ENCODE results near the gene GDF10. TPM values are rescaled to one million over a fixed set of nuclear protein-coding genes. Genes with fewer than 3 reads are reported as not detected.

Gene GDF10
- total RNA-seq, 2 experiments from 2014 or later = 0.16 to 0.22 TPM

GRCh38 chr10:47320812-47321211, 20.8 kb downstream of the GDF10 start:
- H3K27ac Mint-ChIP-seq = no peak overlapping the region
- Histone ChIP-seq H3K4me1 (ENCODE audit: insufficient read depth, low read length) (no peaks in the 10 kb centered on the region), H3K4me3 (ENCODE audit: low read length) (no peak overlapping the region), H3K27me3 (ENCODE audit: control insufficient read depth in 1 of 2, insufficient read depth in 2 of 2, low read length in 2 of 2) (peaks cover 0 to 2% of the 10 kb centered on the region in 2 experiments), H3K27ac (ENCODE audit: low read depth in 1 of 2, low read length in 2 of 2) (no peak overlapping the region), H3K9me3 (ENCODE audit: control insufficient read depth in 1 of 2, insufficient read depth in 1 of 2, low read length in 2 of 2) (no peaks in the 10 kb centered on the region), H3K36me3 (ENCODE audit: insufficient read depth, low read length) (no peaks in the 10 kb centered on the region)
- ChIA-PET POLR2A (no interaction called here), CTCF (interaction anchor here (1.5 kb wide), 1 partner anchor 9 kb away, joined by 5 read pairs; no protein-coding TSS in a partner anchor)
- H3K4me3 Mint-ChIP-seq = no peak overlapping the region
- peaks cover 3% of the 10 kb centered on the region for H3K27me3 Mint-ChIP-seq
- no peaks in the 10 kb centered on the region for H3K4me1 Mint-ChIP-seq (ENCODE audit: low read depth)
- intact Hi-C loops (cut with DNase I, micrococcal nuclease) = no loop called here
- DNase-seq (no peak), ATAC-seq (ENCODE audit: poor library complexity) (no peak)
- H3K36me3 Mint-ChIP-seq (ENCODE audit: low read depth) = no peaks in the 10 kb centered on the region
- no peaks in the 10 kb centered on the region for H3K9me3 Mint-ChIP-seq
- TF ChIP-seq, protein P1, sequence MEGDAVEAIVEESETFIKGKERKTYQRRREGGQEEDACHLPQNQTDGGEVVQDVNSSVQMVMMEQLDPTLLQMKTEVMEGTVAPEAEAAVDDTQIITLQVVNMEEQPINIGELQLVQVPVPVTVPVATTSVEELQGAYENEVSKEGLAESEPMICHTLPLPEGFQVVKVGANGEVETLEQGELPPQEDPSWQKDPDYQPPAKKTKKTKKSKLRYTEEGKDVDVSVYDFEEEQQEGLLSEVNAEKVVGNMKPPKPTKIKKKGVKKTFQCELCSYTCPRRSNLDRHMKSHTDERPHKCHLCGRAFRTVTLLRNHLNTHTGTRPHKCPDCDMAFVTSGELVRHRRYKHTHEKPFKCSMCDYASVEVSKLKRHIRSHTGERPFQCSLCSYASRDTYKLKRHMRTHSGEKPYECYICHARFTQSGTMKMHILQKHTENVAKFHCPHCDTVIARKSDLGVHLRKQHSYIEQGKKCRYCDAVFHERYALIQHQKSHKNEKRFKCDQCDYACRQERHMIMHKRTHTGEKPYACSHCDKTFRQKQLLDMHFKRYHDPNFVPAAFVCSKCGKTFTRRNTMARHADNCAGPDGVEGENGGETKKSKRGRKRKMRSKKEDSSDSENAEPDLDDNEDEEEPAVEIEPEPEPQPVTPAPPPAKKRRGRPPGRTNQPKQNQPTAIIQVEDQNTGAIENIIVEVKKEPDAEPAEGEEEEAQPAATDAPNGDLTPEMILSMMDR (IDR thresholded peaks at IDR 0.05) = no peak

DNA sequence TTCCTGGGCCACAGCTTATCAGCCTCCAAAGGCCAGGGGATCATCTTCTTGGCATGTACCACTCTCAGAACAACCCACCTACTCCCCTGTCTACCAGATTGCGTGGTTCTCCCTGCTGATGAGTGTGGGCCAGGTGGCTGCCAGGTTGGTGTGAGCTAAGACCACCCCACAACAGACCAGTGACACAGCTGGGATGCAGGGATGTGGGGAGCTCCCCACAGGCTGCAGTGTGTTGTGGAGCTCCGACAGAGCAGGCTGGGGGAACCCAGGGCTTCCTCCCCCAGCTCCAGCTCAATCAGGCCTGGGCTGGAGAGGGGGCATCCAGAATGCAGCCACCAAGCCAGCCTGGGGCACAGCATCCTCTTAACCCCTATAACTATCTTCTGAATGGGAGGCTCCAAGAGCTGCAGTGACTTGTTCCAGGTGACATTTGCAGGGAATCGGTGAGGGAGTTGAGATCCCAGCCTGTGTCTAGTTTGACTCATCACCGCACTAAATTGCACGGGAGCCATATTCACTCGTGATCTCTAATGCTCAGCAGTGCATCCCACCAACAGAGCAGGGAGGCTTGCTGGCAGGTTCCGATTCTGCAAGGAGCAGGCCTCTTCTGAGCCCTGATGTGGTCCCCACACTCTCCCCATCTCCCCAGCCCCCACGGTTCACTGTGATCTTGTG, 21.7 kb downstream of the GDF10 start:
- CTCF ChIA-PET = no interaction called here
- no peak overlapping the region for H3K27ac Mint-ChIP-seq

GRCh38 chr10:47322300-47323061, 22.5 kb downstream of the GDF10 start, which contains the start of gene GDF2:
Gene GDF2 (plus strand): TSS chr10:47322454. CDS start chr10:47322669, 215 bp downstream.
- Histone ChIP-seq H3K27me3 (ENCODE audit: control insufficient read depth in 1 of 2, insufficient read depth in 2 of 2, low read length in 2 of 2) (peaks cover 0 to 2% of the 10 kb centered on the region in 2 experiments), H3K4me3 (ENCODE audit: low read length) (no peak within 1 kb of the TSS), H3K4me1 (ENCODE audit: insufficient read depth, low read length) (no peaks in the 10 kb centered on the region), H3K27ac (ENCODE audit: low read depth in 1 of 2, low read length in 2 of 2) (no peak within 1 kb of the TSS), H3K36me3 (ENCODE audit: insufficient read depth, low read length) (no peaks in the 10 kb centered on the region), H3K9me3 (ENCODE audit: control insufficient read depth in 1 of 2, insufficient read depth in 1 of 2, low read length in 2 of 2) (no peaks in the 10 kb centered on the region)
- Mint-ChIP-seq H3K27ac (no peak within 1 kb of the TSS), H3K4me3 (no peak within 1 kb of the TSS), H3K36me3 (ENCODE audit: low read depth) (no peaks in the 10 kb centered on the region), H3K27me3 (peaks cover 3% of the 10 kb centered on the region), H3K9me3 (no peaks in the 10 kb centered on the region), H3K4me1 (ENCODE audit: low read depth) (no peaks in the 10 kb centered on the region)
- ChIA-PET CTCF (no interaction called here), POLR2A (no interaction called here)
- TF ChIP-seq, protein P1 (IDR thresholded peaks at IDR 0.05) = no peak
- intact Hi-C loops (cut with DNase I, micrococcal nuclease) = no loop called here
- no peak for DNase-seq
- ATAC-seq (ENCODE audit: poor library complexity) = no peak

More for the DNA sequence above, 21.7 kb downstream of the GDF10 start:
- no peak overlapping the region for H3K4me3 ChIP-seq (ENCODE audit: low read length)
- peaks cover 0 to 2% of the 10 kb centered on the region in 2 experiments for H3K27me3 ChIP-seq (ENCODE audit: control insufficient read depth in 1 of 2, insufficient read depth in 2 of 2, low read length in 2 of 2)
- H3K36me3 Mint-ChIP-seq (ENCODE audit: low read depth) = no peaks in the 10 kb centered on the region
- peaks cover 3% of the 10 kb centered on the region for H3K27me3 Mint-ChIP-seq
- H3K4me1 ChIP-seq (ENCODE audit: insufficient read depth, low read length) = no peaks in the 10 kb centered on the region
- POLR2A ChIA-PET = no interaction called here
- no peak overlapping the region for H3K27ac ChIP-seq (ENCODE audit: low read depth in 1 of 2, low read length in 2 of 2)
- no peak overlapping the region for H3K4me3 Mint-ChIP-seq
- no peaks in the 10 kb centered on the region for H3K9me3 Mint-ChIP-seq
- ATAC-seq (ENCODE audit: poor library complexity) (no peak), DNase-seq (no peak)
- TF ChIP-seq, protein P1 (IDR thresholded peaks at IDR 0.05) = no peak
- no peaks in the 10 kb centered on the region for H3K4me1 Mint-ChIP-seq (ENCODE audit: low read depth)
- intact Hi-C loops (cut with DNase I, micrococcal nuclease) = no loop called here
- H3K36me3 ChIP-seq (ENCODE audit: insufficient read depth, low read length) = no peaks in the 10 kb centered on the region
- no peaks in the 10 kb centered on the region for H3K9me3 ChIP-seq (ENCODE audit: control insufficient read depth in 1 of 2, insufficient read depth in 1 of 2, low read length in 2 of 2)
